OCI-LY3 (cell line): Measurements from ENCODE around the gene CCDC102A.

Source experiments
- H2AFZ ChIP-seq: fragments of 200-600, 300-600 bp; shearing (Covaris generic); 2 replicates; pipeline ENCODE4 v1.6.0; 2014; ENCODE audit warnings: antibody characterized with exemption, low read depth, low read length
- H3K27ac ChIP-seq: fragments of 200-600, 300-600 bp; sonication (generic); 2 replicates; pipeline ENCODE4 v1.5.1; 2014; ENCODE audit warnings: mild to moderate bottlenecking, low read length, moderate library complexity, mixed read lengths
- H3K27me3 ChIP-seq: fragments of 200-600, 300-600 bp; sonication (generic); 2 replicates; pipeline ENCODE4 v1.6.1; 2014; ENCODE audit warnings: low read depth, low read length, mixed read lengths
- H3K36me3 ChIP-seq: fragments of 200-600, 300-600 bp; sonication (generic); replicated peaks from 2 replicates; pipeline ENCODE3; 2014; ENCODE audit warnings: low read depth, low read length, mixed read lengths
- H3K4me1 ChIP-seq: fragments of 300-600, 200-600 bp; sonication (generic); 2 replicates; pipeline ENCODE4 v1.6.1; 2014; ENCODE audit warnings: low read length, mixed read lengths
- H3K4me2 ChIP-seq: fragments of 200-600, 300-600 bp; sonication (generic); 2 replicates; pipeline ENCODE4 v1.6.1; 2014; ENCODE audit warnings: low read length, mixed read lengths
- H3K4me3 ChIP-seq: fragments of 300-600, 200-600 bp; sonication (generic); 2 replicates; pipeline ENCODE4 v1.5.1; 2014; ENCODE audit warnings: antibody characterized with exemption, mild to moderate bottlenecking, low read length, moderate library complexity
- H3K79me2 ChIP-seq: fragments of 300-600, 200-600 bp; shearing (Covaris generic); 2 replicates; pipeline ENCODE4 v1.6.1; 2014; ENCODE audit warnings: mild to moderate bottlenecking, low read length, mixed read lengths
- H3K9ac ChIP-seq: fragments of 300-600, 200-600 bp; shearing (Covaris generic); 2 replicates; pipeline ENCODE4 v1.6.0; 2014; ENCODE audit warnings: mild to moderate bottlenecking, low read length, moderate library complexity
- H3K9me3 ChIP-seq: fragments of 200-600, 300-600 bp; shearing (Covaris generic); 2 replicates; pipeline ENCODE4 v1.6.1; 2014; ENCODE audit warnings: low read length, mixed read lengths; ENCODE audit not compliant: insufficient read depth
- H4K20me1 ChIP-seq: fragments of 200-600, 300-600 bp; sonication (generic); 2 replicates; pipeline ENCODE4 v1.6.1; 2016; ENCODE audit warnings: low read length, mixed read lengths; ENCODE audit not compliant: insufficient read depth
- CTCF ChIP-seq: fragments of 200-600, 300-600 bp; sonication (generic); IDR thresholded peaks from 2 replicates; pipeline ENCODE4 v1.5.1; 2014; ENCODE audit warnings: antibody characterized with exemption, low read length, low read depth
- EZH2phosphoT487 ChIP-seq: fragments of 200-600 bp; shearing (Covaris generic); IDR thresholded peaks from 2 replicates; pipeline ENCODE4 v1.6.1; 2018; ENCODE audit warnings: antibody characterized with exemption, mixed run types, low read depth

CCDC102A gene

DNA sequence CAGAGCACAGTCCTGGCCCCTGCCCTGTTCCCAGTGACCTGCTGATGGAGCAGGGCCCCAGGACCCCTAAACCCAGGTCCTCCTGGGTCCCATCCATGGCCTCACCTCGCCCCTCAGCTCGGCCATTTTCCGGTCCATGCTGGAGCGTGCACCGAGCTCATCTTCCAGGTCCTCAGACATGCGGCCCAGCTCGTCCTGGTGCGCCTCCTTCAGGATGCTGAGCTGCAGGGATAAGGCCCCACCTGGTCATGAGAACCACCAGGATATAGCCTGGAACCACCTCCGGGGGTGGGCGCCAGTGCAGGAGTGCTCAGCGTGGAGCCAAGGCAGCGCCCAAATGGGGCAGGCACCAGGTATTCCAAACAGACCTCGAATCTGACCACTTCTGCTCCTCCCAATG, 17.9 kb downstream of the CCDC102A start:
- Histone ChIP-seq H3K9ac (no peak overlapping the region), H2AFZ (no peak overlapping the region), H3K4me1 (peaks cover 12% of the 10 kb centered on the region), H3K36me3 (no peaks in the 10 kb centered on the region), H4K20me1 (no peaks in the 10 kb centered on the region), H3K27ac (no peak overlapping the region), H3K79me2 (no peaks in the 10 kb centered on the region), H3K9me3 (no peaks in the 10 kb centered on the region), H3K4me2 (no peak overlapping the region), H3K4me3 (no peak overlapping the region), H3K27me3 (peaks cover 18% of the 10 kb centered on the region)
- TF ChIP-seq CTCF = no peak
- TF ChIP-seq EZH2phosphoT487 = no peak

- Histone ChIP-seq H4K20me1 (no peaks in the 10 kb centered on the region), H3K27ac (no peak overlapping the region), H3K4me2 (no peak overlapping the region), H2AFZ (no peak overlapping the region), H3K9ac (no peak overlapping the region), H3K36me3 (no peaks in the 10 kb centered on the region), H3K9me3 (no peaks in the 10 kb centered on the region), H3K4me1 (peaks cover 5% of the 10 kb centered on the region), H3K79me2 (no peaks in the 10 kb centered on the region), H3K4me3 (no peak overlapping the region), H3K27me3 (peaks cover 14% of the 10 kb centered on the region)
- TF ChIP-seq CTCF = no peak
- TF ChIP-seq EZH2phosphoT487 = no peak
Observed at GRCh38 chr16:57517397-57518367, 18.7 kb downstream of the CCDC102A start.

DNA sequence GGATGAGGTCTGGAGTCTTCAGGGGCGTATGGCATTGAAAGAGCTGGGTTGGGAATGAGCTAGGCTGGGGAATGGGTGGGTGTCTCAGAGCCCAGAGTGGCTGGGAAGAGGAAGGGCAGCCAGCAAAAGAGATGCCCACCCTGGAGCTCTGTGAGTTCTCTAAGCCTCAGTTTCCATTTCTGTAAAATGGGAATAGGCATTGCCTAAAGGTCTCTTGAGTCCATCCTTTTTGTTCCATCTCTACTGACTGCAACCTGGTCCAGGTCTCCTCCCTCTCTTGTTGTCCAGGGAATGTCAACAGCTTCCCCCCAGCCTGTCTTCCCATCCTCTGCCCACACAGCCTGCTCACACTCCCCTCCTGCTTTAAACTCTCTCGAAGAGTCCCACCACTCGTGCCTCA, 19.6 kb downstream of the CCDC102A start:
- Histone ChIP-seq H3K27me3 (0 out of 2 replicates have a peak, but pooled peaks cover 5% of the 10 kb centered on the region), H3K4me1 (0 out of 2 replicates have a peak, but pooled peaks cover 4% of the 10 kb centered on the region), H3K4me3 (no peak overlapping the region), H3K36me3 (no peaks in the 10 kb centered on the region), H2AFZ (no peak overlapping the region), H3K27ac (no peak overlapping the region), H4K20me1 (no peaks in the 10 kb centered on the region), H3K9ac (no peak overlapping the region), H3K9me3 (no peaks in the 10 kb centered on the region), H3K79me2 (no peaks in the 10 kb centered on the region), H3K4me2 (no peak overlapping the region)
- TF ChIP-seq EZH2phosphoT487 (no peak), CTCF (no peak)

DNA sequence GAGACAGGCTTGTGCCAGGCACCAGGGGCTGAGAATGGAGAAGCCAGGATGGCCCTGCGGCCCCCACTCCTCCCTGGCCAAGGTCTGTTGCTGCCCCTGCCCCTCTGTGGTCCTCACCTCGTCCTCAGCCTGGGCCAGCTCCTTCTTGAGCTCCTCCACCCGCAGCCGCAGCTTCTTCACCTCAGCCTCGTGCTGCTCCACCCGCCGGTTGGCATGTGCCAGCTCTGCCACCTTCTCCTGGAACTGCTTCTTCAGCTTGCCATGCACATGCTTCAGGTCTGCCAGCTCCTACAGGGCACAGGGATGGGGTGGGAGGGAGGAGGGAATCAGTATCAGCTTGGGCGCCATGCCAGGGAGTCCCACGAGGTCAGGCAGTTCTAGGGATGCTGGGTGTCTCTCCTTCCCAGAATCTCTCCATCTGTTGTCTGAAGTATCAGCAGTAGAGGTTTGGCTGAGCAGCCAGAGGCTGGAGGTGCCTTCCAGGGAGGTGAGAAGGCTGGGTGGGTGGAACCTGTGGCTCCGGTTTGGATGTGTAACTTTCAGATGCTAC, 20.1 kb downstream of the CCDC102A start:
- Histone ChIP-seq H3K36me3 (no peaks in the 10 kb centered on the region), H4K20me1 (no peaks in the 10 kb centered on the region)
- TF ChIP-seq EZH2phosphoT487 (no peak), CTCF (no peak)

More for the DNA sequence above, 20.1 kb downstream of the CCDC102A start:
- no peak overlapping the region for H3K4me2 ChIP-seq
- no peak overlapping the region for H3K4me3 ChIP-seq
- no peaks in the 10 kb centered on the region for H3K79me2 ChIP-seq
- H3K4me1 ChIP-seq = 0 out of 2 replicates have a peak, but pooled peaks cover 4% of the 10 kb centered on the region
- H3K9me3 ChIP-seq = no peaks in the 10 kb centered on the region
- peaks cover 10% of the 10 kb centered on the region for H3K27me3 ChIP-seq
- no peak overlapping the region for H3K9ac ChIP-seq
- no peak overlapping the region for H2AFZ ChIP-seq
- H3K27ac ChIP-seq = no peak overlapping the region
